GM12891 (cell line): Measurements from ENCODE around the gene DIO2.

ENCODE experiments used
- POLR2A ChIP-seq: IDR thresholded peaks from 2 replicates; pipeline ENCODE4 v1.6.1; 2011; ENCODE audit warnings: low read depth, low read length, control low read depth
- POLR2AphosphoS5 ChIP-seq: IDR thresholded peaks from 2 replicates; pipeline ENCODE4 v1.6.1; 2011; ENCODE audit warnings: low read depth, low read length, control low read depth
- TAF1 ChIP-seq: IDR thresholded peaks from 2 replicates; pipeline ENCODE4 v1.6.1; 2011; ENCODE audit warnings: low read depth, low read length, control low read depth

DNA sequence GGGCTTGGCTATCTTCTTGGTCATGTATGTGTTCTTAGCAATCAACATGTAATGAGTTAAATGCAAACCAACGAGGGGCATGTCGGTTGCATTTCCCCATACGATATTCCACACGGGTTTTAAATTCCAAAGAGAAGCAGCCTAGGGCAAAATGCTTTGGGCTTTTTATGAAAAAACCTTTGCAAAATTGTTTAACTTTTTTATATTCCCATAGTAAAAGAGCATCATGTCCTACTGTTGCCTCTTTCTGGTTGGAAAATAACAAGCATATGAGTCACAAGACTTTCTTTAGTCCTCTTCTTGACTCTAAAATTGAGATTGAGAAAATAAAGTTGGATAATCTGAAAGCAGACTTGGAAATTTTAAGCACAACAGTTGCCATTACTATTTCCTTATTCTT, 3.8 kb upstream of the DIO2 start:
- TF ChIP-seq POLR2A (no peak), TAF1 (no peak), POLR2AphosphoS5 (no peak)
